Testis (tissue), 2 donors: ENCODE results near the gene TMEM119.

ENCODE experiments used
- CTCF ChIP-seq, 3 experiments: fragments of 450-650 bp in 2 of 3; fragments of 200-600 bp in 1 of 3; sonication (generic) in 1 of 3; IDR thresholded peaks; one replicate each; pipeline ENCODE4 v1.5.1; 2016 to 2019; ENCODE audit warnings: antibody characterized with exemption in 3 of 3, mild to moderate bottlenecking in 2 of 3, moderate library complexity in 1 of 3
- POLR2A ChIP-seq: fragments of 450-650 bp; IDR thresholded peaks from one replicate; pipeline ENCODE4 v1.6.1; 2017; ENCODE audit warnings: antibody characterized with exemption, mild to moderate bottlenecking, moderate library complexity

DNA sequence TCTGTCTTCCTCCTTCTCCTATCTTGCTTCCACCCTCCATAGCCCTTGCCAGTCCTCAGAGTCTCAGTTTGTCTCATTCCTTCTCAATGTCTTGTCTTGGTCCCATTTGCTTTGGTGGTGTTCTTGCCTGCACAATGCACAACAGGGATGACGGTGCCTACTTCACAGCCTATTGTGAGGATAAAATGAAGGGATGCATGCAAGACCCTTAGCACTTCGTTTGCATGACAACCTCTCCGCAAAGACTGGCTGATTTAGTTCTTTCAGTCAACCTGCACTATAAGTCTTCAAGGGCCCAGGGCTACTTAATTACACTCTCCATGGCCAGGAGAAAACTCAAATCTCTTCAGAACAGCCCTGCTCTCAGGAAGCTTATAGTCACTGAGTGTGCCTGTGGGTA lies 27.3 kb upstream of the TMEM119 start:
- TF ChIP-seq CTCF (IDR thresholded peaks at IDR 0.05) (no peak), POLR2A (no peak)
